ENCODE results near the gene HBG2. TPM values are rescaled to one million over a fixed set of nuclear protein-coding genes. Genes with fewer than 3 reads are reported as not detected.
A peak's percentile ranks its signal among the peaks of the same experiment; 100 is the strongest.

HBG2 gene
- total and polyA plus RNA-seq, 2 experiments from 2014 or later = not detected

DNA sequence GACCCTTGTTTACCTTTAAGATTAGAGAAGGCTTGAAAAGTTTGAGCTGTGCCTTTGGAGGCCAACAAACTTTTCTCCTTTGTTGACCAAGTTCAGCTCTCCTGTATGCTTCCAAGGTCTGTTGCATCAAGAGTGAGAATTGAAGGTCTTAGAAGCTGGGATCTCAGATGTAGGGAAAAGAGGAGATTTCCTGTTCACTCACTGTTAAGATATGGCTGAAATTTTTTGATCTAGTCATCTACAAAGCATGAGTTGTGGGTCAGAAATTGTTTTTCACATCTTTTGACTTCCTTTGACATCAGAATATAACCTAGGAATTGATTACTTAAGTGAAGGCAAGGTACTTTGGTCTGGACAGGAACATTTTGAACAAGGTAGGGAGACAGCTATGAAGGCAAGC lies 35.1 kb upstream of the HBG2 start:
- no peaks in the 10 kb centered on the region for H3K27me3 ChIP-seq (ENCODE audit: insufficient read depth)
- H3K36me3 ChIP-seq (ENCODE audit: insufficient read depth) = no peaks in the 10 kb centered on the region
- H3K36me3 Mint-ChIP-seq (ENCODE audit: low read depth) = no peaks in the 10 kb centered on the region; the same call in 2 of the 3 replicates
- H3K27ac ChIP-seq (ENCODE audit: low read depth) = no peak overlapping the region
- H3K9me2 ChIP-seq (ENCODE audit: insufficient read depth) = peaks cover 3% of the 10 kb centered on the region; the same call in 1 of the 2 replicates
- no peak overlapping the region for H3K4me3 ChIP-seq
- no peak for ATAC-seq
- no peaks in the 10 kb centered on the region for H3K4me1 Mint-ChIP-seq
- TF ChIP-seq STAT1 (IDR thresholded peaks at IDR 0.05; ENCODE audit: unreplicated experiment) (no peak), JUNB (IDR thresholded peaks at IDR 0.05; ENCODE audit: unreplicated experiment) (no peak), EZH2 (IDR thresholded peaks at IDR 0.05; ENCODE audit: low read depth, unreplicated experiment) (no peak), ZNF114 (CRISPR knock-in tag; IDR thresholded peaks at IDR 0.05) (no peak), CREB1 (CRISPR knock-in tag; IDR thresholded peaks at IDR 0.05; ENCODE audit: low read depth) (no peak), ZNF331 (CRISPR knock-in tag; IDR thresholded peaks at IDR 0.05; ENCODE audit: low read depth) (no peak), EZH2phosphoT487 (IDR thresholded peaks at IDR 0.05; ENCODE audit: unreplicated experiment) (no peak), NANOG (IDR thresholded peaks at IDR 0.05; ENCODE audit: borderline replicate concordance) (no peak)
- TF ChIP-seq, protein P1, sequence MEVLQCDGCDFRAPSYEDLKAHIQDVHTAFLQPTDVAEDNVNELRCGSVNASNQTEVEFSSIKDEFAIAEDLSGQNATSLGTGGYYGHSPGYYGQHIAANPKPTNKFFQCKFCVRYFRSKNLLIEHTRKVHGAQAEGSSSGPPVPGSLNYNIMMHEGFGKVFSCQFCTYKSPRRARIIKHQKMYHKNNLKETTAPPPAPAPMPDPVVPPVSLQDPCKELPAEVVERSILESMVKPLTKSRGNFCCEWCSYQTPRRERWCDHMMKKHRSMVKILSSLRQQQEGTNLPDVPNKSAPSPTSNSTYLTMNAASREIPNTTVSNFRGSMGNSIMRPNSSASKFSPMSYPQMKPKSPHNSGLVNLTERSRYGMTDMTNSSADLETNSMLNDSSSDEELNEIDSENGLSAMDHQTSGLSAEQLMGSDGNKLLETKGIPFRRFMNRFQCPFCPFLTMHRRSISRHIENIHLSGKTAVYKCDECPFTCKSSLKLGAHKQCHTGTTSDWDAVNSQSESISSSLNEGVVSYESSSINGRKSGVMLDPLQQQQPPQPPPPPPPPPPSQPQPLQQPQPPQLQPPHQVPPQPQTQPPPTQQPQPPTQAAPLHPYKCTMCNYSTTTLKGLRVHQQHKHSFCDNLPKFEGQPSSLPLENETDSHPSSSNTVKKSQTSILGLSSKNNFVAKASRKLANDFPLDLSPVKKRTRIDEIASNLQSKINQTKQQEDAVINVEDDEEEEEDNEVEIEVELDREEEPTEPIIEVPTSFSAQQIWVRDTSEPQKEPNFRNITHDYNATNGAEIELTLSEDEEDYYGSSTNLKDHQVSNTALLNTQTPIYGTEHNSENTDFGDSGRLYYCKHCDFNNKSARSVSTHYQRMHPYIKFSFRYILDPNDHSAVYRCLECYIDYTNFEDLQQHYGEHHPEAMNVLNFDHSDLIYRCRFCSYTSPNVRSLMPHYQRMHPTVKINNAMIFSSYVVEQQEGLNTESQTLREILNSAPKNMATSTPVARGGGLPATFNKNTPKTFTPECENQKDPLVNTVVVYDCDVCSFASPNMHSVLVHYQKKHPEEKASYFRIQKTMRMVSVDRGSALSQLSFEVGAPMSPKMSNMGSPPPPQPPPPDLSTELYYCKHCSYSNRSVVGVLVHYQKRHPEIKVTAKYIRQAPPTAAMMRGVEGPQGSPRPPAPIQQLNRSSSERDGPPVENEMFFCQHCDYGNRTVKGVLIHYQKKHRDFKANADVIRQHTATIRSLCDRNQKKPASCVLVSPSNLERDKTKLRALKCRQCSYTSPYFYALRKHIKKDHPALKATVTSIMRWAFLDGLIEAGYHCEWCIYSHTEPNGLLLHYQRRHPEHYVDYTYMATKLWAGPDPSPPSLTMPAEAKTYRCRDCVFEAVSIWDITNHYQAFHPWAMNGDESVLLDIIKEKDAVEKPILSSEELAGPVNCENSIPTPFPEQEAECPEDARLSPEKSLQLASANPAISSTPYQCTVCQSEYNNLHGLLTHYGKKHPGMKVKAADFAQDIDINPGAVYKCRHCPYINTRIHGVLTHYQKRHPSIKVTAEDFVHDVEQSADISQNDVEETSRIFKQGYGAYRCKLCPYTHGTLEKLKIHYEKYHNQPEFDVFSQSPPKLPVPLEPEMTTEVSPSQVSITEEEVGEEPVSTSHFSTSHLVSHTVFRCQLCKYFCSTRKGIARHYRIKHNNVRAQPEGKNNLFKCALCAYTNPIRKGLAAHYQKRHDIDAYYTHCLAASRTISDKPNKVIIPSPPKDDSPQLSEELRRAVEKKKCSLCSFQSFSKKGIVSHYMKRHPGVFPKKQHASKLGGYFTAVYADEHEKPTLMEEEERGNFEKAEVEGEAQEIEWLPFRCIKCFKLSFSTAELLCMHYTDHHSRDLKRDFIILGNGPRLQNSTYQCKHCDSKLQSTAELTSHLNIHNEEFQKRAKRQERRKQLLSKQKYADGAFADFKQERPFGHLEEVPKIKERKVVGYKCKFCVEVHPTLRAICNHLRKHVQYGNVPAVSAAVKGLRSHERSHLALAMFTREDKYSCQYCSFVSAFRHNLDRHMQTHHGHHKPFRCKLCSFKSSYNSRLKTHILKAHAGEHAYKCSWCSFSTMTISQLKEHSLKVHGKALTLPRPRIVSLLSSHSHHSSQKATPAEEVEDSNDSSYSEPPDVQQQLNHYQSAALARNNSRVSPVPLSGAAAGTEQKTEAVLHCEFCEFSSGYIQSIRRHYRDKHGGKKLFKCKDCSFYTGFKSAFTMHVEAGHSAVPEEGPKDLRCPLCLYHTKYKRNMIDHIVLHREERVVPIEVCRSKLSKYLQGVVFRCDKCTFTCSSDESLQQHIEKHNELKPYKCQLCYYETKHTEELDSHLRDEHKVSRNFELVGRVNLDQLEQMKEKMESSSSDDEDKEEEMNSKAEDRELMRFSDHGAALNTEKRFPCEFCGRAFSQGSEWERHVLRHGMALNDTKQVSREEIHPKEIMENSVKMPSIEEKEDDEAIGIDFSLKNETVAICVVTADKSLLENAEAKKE (CRISPR knock-in tag; IDR thresholded peaks at IDR 0.05) = no peak
- TF ChIP-seq, protein P2, sequence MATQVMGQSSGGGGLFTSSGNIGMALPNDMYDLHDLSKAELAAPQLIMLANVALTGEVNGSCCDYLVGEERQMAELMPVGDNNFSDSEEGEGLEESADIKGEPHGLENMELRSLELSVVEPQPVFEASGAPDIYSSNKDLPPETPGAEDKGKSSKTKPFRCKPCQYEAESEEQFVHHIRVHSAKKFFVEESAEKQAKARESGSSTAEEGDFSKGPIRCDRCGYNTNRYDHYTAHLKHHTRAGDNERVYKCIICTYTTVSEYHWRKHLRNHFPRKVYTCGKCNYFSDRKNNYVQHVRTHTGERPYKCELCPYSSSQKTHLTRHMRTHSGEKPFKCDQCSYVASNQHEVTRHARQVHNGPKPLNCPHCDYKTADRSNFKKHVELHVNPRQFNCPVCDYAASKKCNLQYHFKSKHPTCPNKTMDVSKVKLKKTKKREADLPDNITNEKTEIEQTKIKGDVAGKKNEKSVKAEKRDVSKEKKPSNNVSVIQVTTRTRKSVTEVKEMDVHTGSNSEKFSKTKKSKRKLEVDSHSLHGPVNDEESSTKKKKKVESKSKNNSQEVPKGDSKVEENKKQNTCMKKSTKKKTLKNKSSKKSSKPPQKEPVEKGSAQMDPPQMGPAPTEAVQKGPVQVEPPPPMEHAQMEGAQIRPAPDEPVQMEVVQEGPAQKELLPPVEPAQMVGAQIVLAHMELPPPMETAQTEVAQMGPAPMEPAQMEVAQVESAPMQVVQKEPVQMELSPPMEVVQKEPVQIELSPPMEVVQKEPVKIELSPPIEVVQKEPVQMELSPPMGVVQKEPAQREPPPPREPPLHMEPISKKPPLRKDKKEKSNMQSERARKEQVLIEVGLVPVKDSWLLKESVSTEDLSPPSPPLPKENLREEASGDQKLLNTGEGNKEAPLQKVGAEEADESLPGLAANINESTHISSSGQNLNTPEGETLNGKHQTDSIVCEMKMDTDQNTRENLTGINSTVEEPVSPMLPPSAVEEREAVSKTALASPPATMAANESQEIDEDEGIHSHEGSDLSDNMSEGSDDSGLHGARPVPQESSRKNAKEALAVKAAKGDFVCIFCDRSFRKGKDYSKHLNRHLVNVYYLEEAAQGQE (IDR thresholded peaks at IDR 0.05; ENCODE audit: unreplicated experiment) = no peak
- TF ChIP-seq, protein P3, sequence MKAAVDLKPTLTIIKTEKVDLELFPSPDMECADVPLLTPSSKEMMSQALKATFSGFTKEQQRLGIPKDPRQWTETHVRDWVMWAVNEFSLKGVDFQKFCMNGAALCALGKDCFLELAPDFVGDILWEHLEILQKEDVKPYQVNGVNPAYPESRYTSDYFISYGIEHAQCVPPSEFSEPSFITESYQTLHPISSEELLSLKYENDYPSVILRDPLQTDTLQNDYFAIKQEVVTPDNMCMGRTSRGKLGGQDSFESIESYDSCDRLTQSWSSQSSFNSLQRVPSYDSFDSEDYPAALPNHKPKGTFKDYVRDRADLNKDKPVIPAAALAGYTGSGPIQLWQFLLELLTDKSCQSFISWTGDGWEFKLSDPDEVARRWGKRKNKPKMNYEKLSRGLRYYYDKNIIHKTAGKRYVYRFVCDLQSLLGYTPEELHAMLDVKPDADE (IDR thresholded peaks at IDR 0.05) = no peak
- H3K4me1 ChIP-seq (ENCODE audit: insufficient read depth) = no peaks in the 10 kb centered on the region
- H3K27me3 Mint-ChIP-seq (ENCODE audit: insufficient read depth, low read depth, poor library complexity) = no peaks in the 10 kb centered on the region
- H3K27ac Mint-ChIP-seq = no peak overlapping the region
- no peaks in the 10 kb centered on the region for H3K79me2 ChIP-seq (replicated peaks; ENCODE audit: insufficient read depth)
- no peaks in the 10 kb centered on the region for H3F3A ChIP-seq (replicated peaks; ENCODE audit: low read depth)
- H3K4me2 ChIP-seq = no peak overlapping the region
- 0 out of 2 replicates have a peak overlapping the region, but pooled peaks have one; percentile 18 for H2AFZ ChIP-seq
- DNase-seq (ENCODE audit: low spot score) = no peak
- H4K20me1 ChIP-seq (replicated peaks; ENCODE audit: insufficient read depth) = no peaks in the 10 kb centered on the region
- no peaks in the 10 kb centered on the region for H3K9me3 Mint-ChIP-seq
- no peak overlapping the region for H3K4me3 Mint-ChIP-seq

All from GM23338 (cell line).